Thoracic aorta (tissue), 2 donors: ENCODE data around the gene WASF3. TPM values are rescaled to one million over a fixed set of nuclear protein-coding genes. Genes with fewer than 3 reads are reported as not detected.

Source experiments
- ATAC-seq: fragments of 150-250 bp; one replicate; pipeline ENCODE4 v1.8.0; 2017; ENCODE audit warnings: low read depth; ENCODE audit not compliant: insufficient number of reproducible peaks, low FRiP score
- DNase-seq: peaks from one replicate; pipeline ENCODE4 v3.0.0-alpha.2; 2020; ENCODE audit warnings: low spot score
- H3K27ac ChIP-seq, 2 donors: fragments of 200-600 bp; sonication (generic); 1 replicate in 1 of 2; 2 replicates in 1 of 2; pipeline ENCODE4 v1.5.1; 2016; ENCODE audit warnings: mild to moderate bottlenecking in 2 of 2, moderate library complexity in 2 of 2
- H3K27me3 ChIP-seq: fragments of 200-600 bp; sonication (generic); replicated peaks from 2 replicates; pipeline ENCODE4 v1.6.0; 2016; ENCODE audit warnings: mild to moderate bottlenecking; ENCODE audit not compliant: insufficient read depth
- H3K36me3 ChIP-seq: fragments of 200-600 bp; sonication (generic); one replicate; pipeline ENCODE4 v1.5.1; 2016
- H3K4me1 ChIP-seq, 2 donors: fragments of 200-600 bp; sonication (generic); 1 replicate in 1 of 2; 2 replicates in 1 of 2; pipeline versions ENCODE4 v1.5.1 to v1.6.0; 2016; ENCODE audit warnings: low read depth in 2 of 2, mild to moderate bottlenecking in 1 of 2; ENCODE audit not compliant: control insufficient read depth in 1 of 2
- H3K4me3 ChIP-seq: fragments of 200-600 bp; sonication (generic); 2 replicates; pipeline ENCODE4 v1.5.1; 2016; ENCODE audit warnings: mild to moderate bottlenecking
- H3K9me3 ChIP-seq: fragments of 200-600 bp; sonication (generic); 2 replicates; pipeline ENCODE4 v1.5.1; 2016
- total RNA-seq, 2 donors: library from RNA; depleted of rRNA; stranded (reverse); fragments of >200 nt; gene quantifications; one replicate each; pipeline versions ENCODE4 v1.1.0 to v1.2.3, GENCODE V29; 2016
- TF ChIP-seq, protein P1 (sequence below): fragments of 200-600 bp; sonication (generic); IDR thresholded peaks from one replicate; pipeline ENCODE4 v1.5.1; 2019; ENCODE audit warnings: antibody characterized with exemption

The WASF3 gene
- total RNA-seq, 2 donors from 2014 or later, result 16.4 to 20.0 TPM

DNA sequence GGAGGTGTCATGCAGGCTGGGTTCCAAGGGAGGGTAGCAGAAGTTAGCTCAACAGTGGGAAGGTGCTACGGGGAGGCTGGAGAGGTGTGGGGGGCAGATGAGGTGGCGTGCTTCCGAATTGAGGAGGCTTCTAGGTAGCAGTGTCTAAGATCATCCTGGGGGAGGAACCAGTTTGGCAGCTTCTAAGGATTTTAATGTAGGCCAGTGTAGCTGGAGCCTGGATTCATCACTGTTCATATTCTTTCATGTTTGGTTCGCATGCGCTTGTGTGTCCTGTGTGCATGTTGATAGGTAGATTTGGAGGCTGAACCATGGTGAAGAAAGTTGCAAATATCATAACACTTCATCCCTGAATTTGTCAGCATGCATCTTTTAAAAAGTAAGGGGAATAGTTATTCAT, 116.4 kb downstream of the WASF3 start:
- Histone ChIP-seq H3K9me3 (no peaks in the 10 kb centered on the region), H3K4me3 (no peak overlapping the region), H3K4me1 (peaks cover 0 to 2% of the 10 kb centered on the region in 2 donors), H3K27ac (no peak overlapping the region), H3K36me3 (no peaks in the 10 kb centered on the region), H3K27me3 (no peaks in the 10 kb centered on the region)
- DNase-seq (no peak), ATAC-seq (no peak)
- TF ChIP-seq, protein P1, sequence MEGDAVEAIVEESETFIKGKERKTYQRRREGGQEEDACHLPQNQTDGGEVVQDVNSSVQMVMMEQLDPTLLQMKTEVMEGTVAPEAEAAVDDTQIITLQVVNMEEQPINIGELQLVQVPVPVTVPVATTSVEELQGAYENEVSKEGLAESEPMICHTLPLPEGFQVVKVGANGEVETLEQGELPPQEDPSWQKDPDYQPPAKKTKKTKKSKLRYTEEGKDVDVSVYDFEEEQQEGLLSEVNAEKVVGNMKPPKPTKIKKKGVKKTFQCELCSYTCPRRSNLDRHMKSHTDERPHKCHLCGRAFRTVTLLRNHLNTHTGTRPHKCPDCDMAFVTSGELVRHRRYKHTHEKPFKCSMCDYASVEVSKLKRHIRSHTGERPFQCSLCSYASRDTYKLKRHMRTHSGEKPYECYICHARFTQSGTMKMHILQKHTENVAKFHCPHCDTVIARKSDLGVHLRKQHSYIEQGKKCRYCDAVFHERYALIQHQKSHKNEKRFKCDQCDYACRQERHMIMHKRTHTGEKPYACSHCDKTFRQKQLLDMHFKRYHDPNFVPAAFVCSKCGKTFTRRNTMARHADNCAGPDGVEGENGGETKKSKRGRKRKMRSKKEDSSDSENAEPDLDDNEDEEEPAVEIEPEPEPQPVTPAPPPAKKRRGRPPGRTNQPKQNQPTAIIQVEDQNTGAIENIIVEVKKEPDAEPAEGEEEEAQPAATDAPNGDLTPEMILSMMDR, result no peak

DNA sequence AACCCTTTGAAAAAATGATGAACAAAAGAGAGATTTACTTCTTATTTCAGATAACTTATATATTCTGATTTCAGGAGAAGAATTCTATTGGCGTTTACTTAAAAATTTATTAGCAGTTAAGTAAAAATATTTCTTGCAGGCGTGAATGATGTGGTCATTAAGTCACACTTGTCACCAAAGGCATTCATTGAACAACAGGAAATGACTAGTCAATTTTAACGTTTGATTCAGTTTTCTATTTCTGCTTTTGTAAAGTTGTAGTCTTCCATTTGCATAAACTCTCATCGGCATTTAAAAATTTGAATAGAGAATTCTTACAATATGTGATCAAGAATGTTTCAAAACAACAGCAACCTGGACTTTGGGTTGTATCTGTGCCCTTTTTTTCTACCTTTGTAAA, 119.7 kb downstream of the WASF3 start:
- H3K9me3 ChIP-seq, result no peaks in the 10 kb centered on the region
- TF ChIP-seq, protein P1, result no peak
- H3K27ac ChIP-seq, result no peak overlapping the region
- H3K4me1 ChIP-seq, result peaks cover 0 to 12% of the 10 kb centered on the region in 2 donors
- ATAC-seq, result no peak
- H3K36me3 ChIP-seq, result no peaks in the 10 kb centered on the region
- H3K27me3 ChIP-seq, result no peaks in the 10 kb centered on the region
- no peak overlapping the region for H3K4me3 ChIP-seq
- no peak for DNase-seq

DNA sequence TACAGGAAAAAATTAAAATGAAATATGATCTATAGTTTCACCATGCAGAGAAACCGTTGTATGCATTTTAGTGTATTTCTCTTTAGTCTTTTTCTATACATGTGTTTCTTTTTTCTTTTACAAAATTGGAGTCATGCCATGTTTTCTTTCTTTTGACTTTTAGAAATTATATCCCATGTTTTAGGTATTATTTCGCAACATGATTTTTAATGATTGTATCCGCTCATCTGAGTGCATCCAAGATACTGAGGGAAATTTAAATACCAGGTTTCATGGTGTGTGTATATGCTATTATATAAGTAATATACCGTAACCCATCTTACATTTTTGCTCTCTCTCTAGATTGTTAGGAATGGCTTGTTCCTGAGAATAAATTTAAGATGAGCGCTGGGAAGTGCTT, 120.8 kb downstream of the WASF3 start:
- TF ChIP-seq, protein P1, result no peak
- ATAC-seq (no peak), DNase-seq (no peak)
- Histone ChIP-seq H3K9me3 (no peaks in the 10 kb centered on the region), H3K36me3 (no peaks in the 10 kb centered on the region), H3K27me3 (no peaks in the 10 kb centered on the region), H3K27ac (no peak overlapping the region), H3K4me1 (peaks cover 0 to 12% of the 10 kb centered on the region in 2 donors), H3K4me3 (no peak overlapping the region)

DNA sequence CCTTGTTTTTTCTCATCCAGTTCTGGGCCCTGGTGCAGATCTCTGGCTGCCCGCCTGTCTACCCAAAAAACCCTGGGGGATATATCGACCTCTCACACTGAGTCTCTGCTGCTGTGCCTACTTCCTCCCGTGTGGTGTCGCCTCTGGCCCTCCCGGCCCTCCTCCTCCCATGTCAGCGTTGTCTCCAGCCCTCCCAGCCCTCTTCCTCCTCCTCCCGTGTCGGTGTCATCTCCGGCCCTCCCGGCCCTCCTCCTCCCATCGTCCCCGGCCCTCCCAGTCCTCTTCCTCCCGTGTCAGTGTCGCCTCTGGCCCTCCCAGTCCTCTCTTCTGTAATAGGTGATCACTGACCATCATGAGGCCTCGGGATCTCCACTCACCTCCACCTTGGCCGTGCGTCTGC, 121.3 kb downstream of the WASF3 start:
- Histone ChIP-seq H3K27me3 (no peaks in the 10 kb centered on the region), H3K4me1 (peaks cover 0 to 12% of the 10 kb centered on the region in 2 donors), H3K36me3 (no peaks in the 10 kb centered on the region), H3K4me3 (no peak overlapping the region), H3K27ac (no peak overlapping the region), H3K9me3 (no peaks in the 10 kb centered on the region)
- no peak for ATAC-seq
- TF ChIP-seq, protein P1, result no peak
- no peak for DNase-seq

DNA sequence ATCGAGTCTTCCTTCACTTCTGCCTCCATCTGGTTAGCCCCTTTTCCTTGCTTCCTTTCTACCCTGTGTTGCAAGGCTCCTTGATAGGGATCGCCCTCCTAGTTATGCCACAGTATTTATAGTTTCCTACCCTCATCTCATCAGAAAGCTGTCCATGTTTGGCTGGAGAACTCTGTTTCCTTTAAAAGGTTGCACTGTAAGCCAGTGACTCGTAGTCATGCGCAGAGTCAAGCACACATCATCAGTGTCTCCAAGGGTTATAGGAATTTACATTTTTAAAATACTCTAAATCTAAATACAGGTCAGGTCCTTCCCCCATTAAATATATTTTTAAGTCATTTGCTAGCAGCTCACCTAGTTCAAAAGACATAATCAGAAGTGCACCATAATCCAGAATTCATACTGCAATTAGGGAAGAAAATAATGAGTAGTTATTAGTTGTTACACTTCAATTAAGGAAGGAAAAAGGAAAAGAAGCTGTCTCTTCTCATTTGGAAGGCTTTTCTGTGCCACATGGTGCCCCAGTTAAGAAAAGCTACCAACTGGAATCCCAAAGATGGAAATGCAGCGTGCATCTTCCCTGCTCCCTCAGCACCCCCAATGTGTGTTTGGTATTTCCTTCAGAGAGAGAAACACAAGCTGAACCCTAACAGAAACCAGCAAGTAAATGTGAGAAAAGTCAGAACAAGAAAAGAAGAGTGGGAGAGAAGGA, 122.1 kb downstream of the WASF3 start:
- Histone ChIP-seq H3K36me3 (no peaks in the 10 kb centered on the region), H3K4me3 (peak overlapping the region; percentile 31), H3K9me3 (no peaks in the 10 kb centered on the region), H3K27me3 (no peaks in the 10 kb centered on the region), H3K27ac (peak overlapping the region in 1 of 2 donors; percentile 44), H3K4me1 (peaks cover 0 to 12% of the 10 kb centered on the region in 2 donors)
- TF ChIP-seq, protein P1, result no peak
- no peak for DNase-seq
- ATAC-seq, result no peak
